GM12801 (cell line): ENCODE results near the gene DIP2B.

Experiments used
- TF ChIP-seq, protein P1 (sequence below): IDR thresholded peaks from one replicate; pipeline ENCODE4 v1.5.1; 2011; ENCODE audit warnings: control low read depth; ENCODE audit not compliant: insufficient read length; ENCODE audit errors: extremely low read depth

DIP2B gene

DNA sequence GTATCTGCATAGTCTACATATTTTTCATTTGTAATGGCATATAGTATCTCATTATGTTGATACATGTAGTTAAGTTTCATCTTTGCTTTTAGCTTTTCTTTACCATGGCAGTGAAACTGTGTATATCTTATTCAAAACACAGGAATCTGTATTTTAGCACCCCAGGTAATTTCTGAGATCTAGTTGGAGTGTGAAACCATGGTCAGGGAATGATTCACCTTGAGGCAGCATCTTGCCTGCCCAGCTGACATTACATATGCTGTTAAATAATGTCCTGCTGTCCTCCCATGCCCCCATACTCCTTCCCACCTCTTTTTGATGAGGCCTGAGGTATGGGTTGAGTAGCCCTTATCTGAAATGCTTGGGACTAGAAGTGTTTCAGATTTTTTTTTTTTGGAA lies 133.7 kb downstream of the DIP2B start:
- TF ChIP-seq, protein P1, sequence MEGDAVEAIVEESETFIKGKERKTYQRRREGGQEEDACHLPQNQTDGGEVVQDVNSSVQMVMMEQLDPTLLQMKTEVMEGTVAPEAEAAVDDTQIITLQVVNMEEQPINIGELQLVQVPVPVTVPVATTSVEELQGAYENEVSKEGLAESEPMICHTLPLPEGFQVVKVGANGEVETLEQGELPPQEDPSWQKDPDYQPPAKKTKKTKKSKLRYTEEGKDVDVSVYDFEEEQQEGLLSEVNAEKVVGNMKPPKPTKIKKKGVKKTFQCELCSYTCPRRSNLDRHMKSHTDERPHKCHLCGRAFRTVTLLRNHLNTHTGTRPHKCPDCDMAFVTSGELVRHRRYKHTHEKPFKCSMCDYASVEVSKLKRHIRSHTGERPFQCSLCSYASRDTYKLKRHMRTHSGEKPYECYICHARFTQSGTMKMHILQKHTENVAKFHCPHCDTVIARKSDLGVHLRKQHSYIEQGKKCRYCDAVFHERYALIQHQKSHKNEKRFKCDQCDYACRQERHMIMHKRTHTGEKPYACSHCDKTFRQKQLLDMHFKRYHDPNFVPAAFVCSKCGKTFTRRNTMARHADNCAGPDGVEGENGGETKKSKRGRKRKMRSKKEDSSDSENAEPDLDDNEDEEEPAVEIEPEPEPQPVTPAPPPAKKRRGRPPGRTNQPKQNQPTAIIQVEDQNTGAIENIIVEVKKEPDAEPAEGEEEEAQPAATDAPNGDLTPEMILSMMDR, result no peak

DNA sequence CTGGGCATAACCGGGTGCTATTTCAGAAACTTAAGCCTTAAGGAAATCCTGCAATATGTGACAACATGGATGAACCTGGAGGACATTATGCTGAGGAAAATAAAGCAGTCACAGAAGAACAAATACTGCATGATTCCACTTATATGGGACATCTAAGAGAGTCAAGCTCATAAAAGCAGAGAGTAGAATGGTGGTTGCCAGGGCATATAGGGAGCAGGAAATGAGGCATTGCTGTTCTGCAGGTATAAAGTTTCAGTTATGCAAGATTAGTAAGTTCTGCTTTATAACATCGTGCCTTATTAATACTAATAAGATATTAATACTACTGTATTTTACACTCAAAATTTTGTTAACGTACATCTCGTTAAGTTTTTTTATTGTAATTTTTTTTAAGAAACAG lies 134.9 kb downstream of the DIP2B start:
- TF ChIP-seq, protein P1, result no peak

DNA sequence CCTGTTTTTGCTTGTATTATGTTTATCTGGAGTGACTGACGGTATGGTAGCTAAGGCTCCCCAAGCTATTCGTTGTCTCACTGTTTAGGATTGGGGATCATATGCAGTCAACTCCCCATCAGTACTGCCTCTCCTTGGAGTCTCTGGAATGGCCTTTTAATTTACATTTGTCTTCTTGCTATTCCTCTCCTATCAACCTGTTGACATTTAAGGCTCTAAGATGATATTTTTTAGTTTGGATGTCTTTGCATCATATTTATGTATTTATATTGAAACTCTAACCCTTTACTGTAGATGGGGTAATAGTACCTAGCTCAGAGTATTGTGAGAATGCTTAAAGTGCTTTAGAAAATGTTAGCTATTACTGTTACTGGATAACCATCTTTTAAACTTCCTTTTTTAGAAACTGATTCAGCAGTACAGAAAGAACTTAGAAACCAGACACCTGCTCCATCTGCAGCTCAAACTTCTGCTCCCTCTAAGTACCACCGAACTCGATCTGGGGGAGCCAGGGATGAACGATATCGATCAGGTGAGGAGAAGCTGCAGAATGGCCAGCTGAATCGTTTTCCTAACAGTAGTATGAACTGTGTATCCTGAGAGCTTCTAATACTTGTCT lies 135.6 kb downstream of the DIP2B start:
- TF ChIP-seq, protein P1, result no peak

DNA sequence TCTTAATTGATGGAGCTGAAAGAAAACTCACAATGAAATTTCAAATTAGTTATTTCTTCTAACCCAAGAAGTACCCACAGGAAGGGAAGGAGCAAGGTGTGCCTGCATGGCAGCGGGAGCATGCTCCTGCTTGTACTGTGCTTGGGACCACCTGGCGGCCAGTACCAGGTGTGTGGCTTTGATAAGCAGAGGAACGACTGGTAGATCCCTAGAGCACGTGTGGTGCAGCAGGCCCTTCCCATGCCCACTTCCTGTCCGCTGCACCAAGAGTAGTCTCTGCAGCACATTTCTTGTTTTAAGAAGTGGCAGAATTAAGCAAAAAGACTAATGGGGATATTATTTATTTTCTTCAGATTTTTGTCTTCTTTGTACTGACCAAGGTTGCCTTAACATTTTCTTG lies 136.8 kb downstream of the DIP2B start:
- TF ChIP-seq, protein P1, result no peak

DNA sequence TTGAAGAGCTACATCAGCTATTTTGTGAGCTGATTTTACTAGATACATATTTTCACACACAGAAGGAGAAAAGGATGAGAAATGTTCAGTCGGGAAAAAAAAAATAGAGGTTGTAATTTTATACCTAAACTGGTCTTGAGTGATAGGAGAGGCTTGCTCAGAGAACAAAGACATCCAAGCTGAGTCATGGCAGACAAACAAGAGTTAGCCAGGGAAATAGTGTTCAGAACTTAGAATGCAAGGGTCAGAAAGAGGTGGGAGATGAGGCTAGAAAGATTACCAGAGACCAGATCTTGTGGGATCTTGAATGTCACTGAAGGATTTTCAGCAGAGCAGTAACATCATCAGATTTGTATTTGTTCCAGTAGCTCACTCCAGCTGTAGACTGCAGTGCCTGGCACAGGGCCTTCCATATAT lies 137.3 kb downstream of the DIP2B start:
- TF ChIP-seq, protein P1, result no peak

DNA sequence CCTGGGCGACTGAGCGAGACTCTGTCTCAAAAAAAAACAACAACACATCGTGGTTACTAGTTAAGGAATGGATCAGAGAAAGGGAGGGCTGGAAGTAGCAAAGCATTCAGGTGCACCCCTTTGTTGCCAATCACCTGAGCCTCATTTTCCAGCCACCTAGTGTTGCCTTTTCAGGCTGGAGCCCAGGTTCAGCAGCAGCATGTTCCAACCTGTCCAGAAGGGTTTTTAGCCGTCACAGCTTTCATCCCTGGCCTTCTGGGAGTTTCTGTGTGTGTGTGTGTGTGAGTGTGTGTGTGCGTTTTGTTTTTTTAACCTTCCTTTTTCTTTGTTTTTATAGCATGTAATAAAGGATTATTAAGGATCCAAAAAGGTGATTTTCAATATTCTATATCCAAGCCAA lies 138.0 kb downstream of the DIP2B start:
- TF ChIP-seq, protein P1, result no peak

DNA sequence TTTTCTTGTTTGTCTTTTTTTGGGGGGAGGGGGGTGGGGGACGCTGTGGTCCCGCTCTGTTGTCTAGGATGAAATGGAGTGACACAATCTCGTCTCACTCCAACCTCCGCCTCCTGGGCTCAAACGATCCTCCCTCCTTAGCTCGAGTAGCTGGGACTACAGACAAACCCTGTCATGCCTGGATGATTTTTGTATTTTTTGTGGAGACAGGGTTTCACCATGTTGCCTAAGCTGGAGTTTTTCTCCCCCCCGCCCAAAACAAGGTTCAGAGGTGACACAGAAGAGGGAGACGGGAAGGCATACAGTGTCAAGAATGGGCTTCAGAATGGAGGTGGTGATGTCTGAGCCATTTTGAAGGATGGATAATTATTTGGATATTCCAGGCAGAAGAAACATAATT lies 142.2 kb downstream of the DIP2B start:
- TF ChIP-seq, protein P1, result no peak
